Kidney (tissue), 14 donors: ENCODE results near the gene BRK1. TPM values are rescaled to one million over a fixed set of nuclear protein-coding genes. Genes with fewer than 3 reads are reported as not detected.

Source experiments
- DNase-seq, 5 donors: peaks; one replicate each; pipeline ENCODE4 v3.0.0-alpha.2; 2013 to 2020
- FAIRE-seq: peaks from 2 replicates; lab custom pipeline; 2012; peaks lifted over from hg19 to GRCh38; lab: Jason Lieb, UNC
- H3K27ac ChIP-seq, 2 donors: one replicate each; pipeline ENCODE4 v1.7.0; 2013; ENCODE audit warnings: low read depth in 2 of 2, low read length in 2 of 2, inconsistent platforms in 1 of 2
- H3K27me3 ChIP-seq: one replicate; pipeline ENCODE4 v1.7.1; 2013; ENCODE audit warnings: low read length, inconsistent platforms; ENCODE audit not compliant: control insufficient read depth, insufficient read depth
- H3K36me3 ChIP-seq, 3 donors: one replicate each; pipeline versions ENCODE4 v1.7.0 to v1.7.1; 2013; ENCODE audit warnings: low read length in 3 of 3, control low read depth in 1 of 3, inconsistent platforms in 1 of 3; ENCODE audit not compliant: insufficient read depth in 3 of 3, control insufficient read depth in 2 of 3
- H3K4me1 ChIP-seq, 3 donors: one replicate each; pipeline versions ENCODE4 v1.7.0 to v1.7.1; 2013; ENCODE audit warnings: low read length in 3 of 3, inconsistent platforms in 1 of 3, low read depth in 1 of 3; ENCODE audit not compliant: control insufficient read depth in 2 of 3, insufficient read depth in 2 of 3
- H3K4me3 ChIP-seq, 3 donors: one replicate each; pipeline versions ENCODE4 v1.7.0 to v1.8.1; 2013; ENCODE audit warnings: low read length in 3 of 3, control low read depth in 1 of 3, inconsistent platforms in 1 of 3
- H3K9ac ChIP-seq, 3 donors: one replicate each; pipeline versions ENCODE4 v1.7.0 to v1.7.1; 2013; ENCODE audit warnings: low read length in 3 of 3, control low read depth in 1 of 3, inconsistent platforms in 1 of 3
- H3K9me3 ChIP-seq, 3 donors: one replicate each; pipeline versions ENCODE4 v1.7.0 to v1.7.1; 2013; ENCODE audit warnings: low read length in 3 of 3, control low read depth in 1 of 3, inconsistent platforms in 1 of 3; ENCODE audit not compliant: control insufficient read depth in 2 of 3, insufficient read depth in 1 of 3
- intact Hi-C: fragments of 100-400 bp; cut with DNase I; formaldehyde crosslinking; loops from one replicate; pipeline ENCODE4 v1.11.1; 2022
- polyA plus RNA-seq: library from polyadenylated mRNA; stranded (reverse); fragments of 350-450 nt; fragmentation: Illumina TruSeq; extraction: RNeasy Lipid Tissue Mini Kit (QIAGEN cat#74804); gene quantifications from one replicate; pipeline ENCODE4 v1.2.3, GENCODE V29; 2014; ENCODE audit warnings: low read depth, low replicate concordance; ENCODE audit not compliant: insufficient read depth
- total RNA-seq: library from RNA; stranded (reverse); fragmentation: NEBNext Ultra II Directional; extraction: Animal tissue kit (Norgen Biotek cat#: 25700); gene quantifications from one replicate; pipeline ENCODE4 v1.2.1, GENCODE V29; 2021
- TF ChIP-seq, protein P1 (sequence below): IDR thresholded peaks from 3 replicates; pipeline ENCODE4 v1.5.1; 2012; ENCODE audit warnings: mild to moderate bottlenecking, moderate library complexity, borderline replicate concordance; ENCODE audit not compliant: insufficient read depth; ENCODE audit errors: extremely low read depth
- donor health status: control.
- donor health status: control.
- donor health status: control.
- donor health status: control.
- donor health status: control.
- donor health status: DM: yes; HTN: yes; CAD: no.
- donor health status: Normal renal cell carcinoma (clear cell type).

Gene BRK1
- total and polyA plus RNA-seq, 2 donors from 2014 or later = 130 to 308 TPM

DNA sequence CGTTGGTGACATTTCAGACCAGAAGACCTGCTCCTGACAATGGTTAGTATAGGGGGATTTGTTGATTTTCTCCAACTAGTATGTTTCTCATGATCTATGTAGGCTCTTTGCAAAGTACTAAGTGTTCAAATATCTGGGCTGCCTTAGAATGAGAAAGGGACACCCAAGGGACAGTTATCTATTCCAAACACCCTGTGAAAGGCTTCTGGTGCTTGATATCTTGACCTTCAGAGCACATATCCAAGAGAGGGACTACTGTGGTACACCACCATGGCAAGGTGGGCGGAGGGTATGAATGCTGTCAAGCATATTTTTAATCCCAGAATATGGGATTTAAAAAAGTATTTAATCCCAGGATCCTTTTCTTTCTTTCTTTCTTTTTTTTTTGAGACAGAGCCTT is 8.6 kb upstream of the BRK1 start:
- TF ChIP-seq, protein P1, sequence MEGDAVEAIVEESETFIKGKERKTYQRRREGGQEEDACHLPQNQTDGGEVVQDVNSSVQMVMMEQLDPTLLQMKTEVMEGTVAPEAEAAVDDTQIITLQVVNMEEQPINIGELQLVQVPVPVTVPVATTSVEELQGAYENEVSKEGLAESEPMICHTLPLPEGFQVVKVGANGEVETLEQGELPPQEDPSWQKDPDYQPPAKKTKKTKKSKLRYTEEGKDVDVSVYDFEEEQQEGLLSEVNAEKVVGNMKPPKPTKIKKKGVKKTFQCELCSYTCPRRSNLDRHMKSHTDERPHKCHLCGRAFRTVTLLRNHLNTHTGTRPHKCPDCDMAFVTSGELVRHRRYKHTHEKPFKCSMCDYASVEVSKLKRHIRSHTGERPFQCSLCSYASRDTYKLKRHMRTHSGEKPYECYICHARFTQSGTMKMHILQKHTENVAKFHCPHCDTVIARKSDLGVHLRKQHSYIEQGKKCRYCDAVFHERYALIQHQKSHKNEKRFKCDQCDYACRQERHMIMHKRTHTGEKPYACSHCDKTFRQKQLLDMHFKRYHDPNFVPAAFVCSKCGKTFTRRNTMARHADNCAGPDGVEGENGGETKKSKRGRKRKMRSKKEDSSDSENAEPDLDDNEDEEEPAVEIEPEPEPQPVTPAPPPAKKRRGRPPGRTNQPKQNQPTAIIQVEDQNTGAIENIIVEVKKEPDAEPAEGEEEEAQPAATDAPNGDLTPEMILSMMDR = no peak
- FAIRE-seq (no peak), DNase-seq (no peak)
- Histone ChIP-seq H3K27me3 (no peaks in the 10 kb centered on the region), H3K4me1 (no peaks in the 10 kb centered on the region), H3K36me3 (no peaks in the 10 kb centered on the region), H3K9me3 (no peaks in the 10 kb centered on the region), H3K27ac (no peak overlapping the region), H3K9ac (no peak overlapping the region), H3K4me3 (no peak overlapping the region)
- intact Hi-C loops = no loop called here

DNA sequence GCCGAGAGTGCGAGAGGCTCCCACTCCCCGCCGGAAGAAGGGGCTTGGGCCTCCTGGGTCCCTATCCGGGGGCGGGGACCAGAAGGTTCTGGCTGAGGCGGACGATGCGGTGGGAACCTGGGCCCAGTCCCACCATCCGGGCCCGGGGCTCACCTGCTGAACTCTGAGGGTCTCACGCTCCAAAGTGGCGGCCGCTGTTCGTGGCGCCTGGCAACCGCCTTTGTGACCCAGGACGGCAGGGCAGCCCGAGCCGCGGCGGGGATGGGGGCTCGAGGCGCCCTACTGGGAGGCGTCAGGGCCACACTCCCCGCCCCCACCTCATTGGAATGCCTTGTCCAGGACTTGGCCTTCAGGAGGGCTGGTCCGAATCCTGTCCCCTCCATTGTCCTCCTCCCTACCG is 7.4 kb upstream of the BRK1 start, which contains the start of gene FANCD2OS:
Gene FANCD2OS, minus strand, starts transcription at position 165 of the 400 bp plus-strand sequence. CDS start 3,481 bp downstream, outside the sequence.
- no peaks in the 10 kb centered on the region for H3K4me1 ChIP-seq
- FAIRE-seq = no peak
- no peak for DNase-seq
- H3K9ac ChIP-seq = no peak within 1 kb of the TSS
- no peaks in the 10 kb centered on the region for H3K36me3 ChIP-seq
- TF ChIP-seq, protein P1 = no peak
- intact Hi-C loops = no loop called here
- no peaks in the 10 kb centered on the region for H3K9me3 ChIP-seq
- H3K27me3 ChIP-seq = no peaks in the 10 kb centered on the region
- H3K4me3 ChIP-seq = no peak within 1 kb of the TSS
- H3K27ac ChIP-seq = no peak within 1 kb of the TSS

DNA sequence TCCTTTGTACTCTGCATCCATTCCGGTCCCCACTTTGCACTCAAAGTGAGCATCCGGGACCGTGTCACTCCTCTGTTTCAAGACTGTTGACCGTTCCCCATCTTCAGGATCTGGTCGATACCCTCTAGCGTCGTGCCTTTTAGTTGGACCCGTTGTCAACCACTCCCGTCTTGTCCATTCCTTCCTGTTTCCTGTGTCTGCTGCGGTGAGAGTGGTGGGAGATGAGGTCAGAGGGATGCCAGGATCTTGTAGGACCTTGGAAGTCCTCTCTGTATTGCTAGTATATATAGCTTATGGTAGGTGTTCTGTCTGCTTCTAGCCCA is 624 bp downstream of the BRK1 start:
- no peaks in the 10 kb centered on the region for H3K9me3 ChIP-seq
- DNase-seq (no peak), FAIRE-seq (no peak)
- H3K9ac ChIP-seq = peak overlapping the region; percentile 95 to 99 (median 96)
- H3K4me3 ChIP-seq = peak overlapping the region; percentile 96 to 99 (median 99)
- TF ChIP-seq, protein P1 = no peak
- H3K36me3 ChIP-seq = peaks cover 0 to 6% (median 0%) of the 10 kb centered on the region in 3 donors
- H3K27me3 ChIP-seq = no peaks in the 10 kb centered on the region
- intact Hi-C loops = no loop called here
- H3K27ac ChIP-seq = peak overlapping the region; percentile 30 to 69
- H3K4me1 ChIP-seq = peaks cover 0 to 10% (median 10%) of the 10 kb centered on the region in 3 donors

DNA sequence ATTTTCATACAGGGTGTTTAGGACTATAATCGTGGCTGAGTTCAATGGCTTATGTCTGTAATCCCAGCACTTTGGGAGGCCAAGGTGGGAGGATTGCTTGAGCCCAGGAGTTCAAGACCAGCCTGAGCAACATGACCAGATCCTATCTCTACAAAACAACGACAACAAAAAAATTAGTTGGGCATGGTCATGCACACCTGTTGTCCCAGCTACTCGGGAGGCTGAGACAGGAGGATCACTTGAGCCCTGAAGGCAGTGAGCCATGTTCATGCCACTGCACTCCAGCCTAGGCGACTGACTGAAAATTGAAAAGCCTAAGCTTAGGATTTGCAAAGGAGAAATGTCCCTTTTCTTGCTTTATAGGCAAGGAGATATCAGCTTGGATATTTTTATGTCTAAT is 1.5 kb downstream of the BRK1 start:
- FAIRE-seq (no peak), DNase-seq (no peak)
- Histone ChIP-seq H3K36me3 (peaks cover 0 to 6% (median 3%) of the 10 kb centered on the region in 3 donors), H3K9me3 (no peaks in the 10 kb centered on the region), H3K27ac (no peak overlapping the region), H3K4me1 (peaks cover 0 to 10% (median 10%) of the 10 kb centered on the region in 3 donors), H3K9ac (no peak overlapping the region), H3K4me3 (peak overlapping the region in 1 of 3 donors; percentile 96), H3K27me3 (no peaks in the 10 kb centered on the region)
- intact Hi-C loops = no loop called here
- TF ChIP-seq, protein P1 = no peak
